Chondrocyte (in vitro differentiated cells): ENCODE data around the gene USH1G. TPM values are rescaled to one million over a fixed set of nuclear protein-coding genes. Genes with fewer than 3 reads are reported as not detected.
A peak's percentile ranks its signal among the peaks of the same experiment; 100 is the strongest.

ENCODE experiments used
- DNase-seq: peaks from one replicate; pipeline ENCODE4 v3.0.0; 2021; ENCODE audit warnings: mixed read lengths, low spot score
- H3K27ac Mint-ChIP-seq: one replicate; pipeline ENCODE4 v1.8.0; 2021; ENCODE audit warnings: mild to moderate bottlenecking, moderate library complexity, mixed read lengths; ENCODE audit not compliant: unreplicated experiment
- H3K27me3 Mint-ChIP-seq: 2 replicates; pipeline ENCODE4 v1.8.0; 2021; ENCODE audit warnings: low read depth, mixed read lengths
- H3K36me3 Mint-ChIP-seq: 2 replicates; pipeline ENCODE4 v1.8.0; 2021; ENCODE audit warnings: low read depth, mixed read lengths
- H3K4me1 Mint-ChIP-seq: 2 replicates; pipeline ENCODE4 v1.8.0; 2021; ENCODE audit warnings: low read depth, mild to moderate bottlenecking, mixed read lengths
- H3K4me3 Mint-ChIP-seq: one replicate; pipeline ENCODE4 v1.8.0; 2021; ENCODE audit warnings: mild to moderate bottlenecking, moderate library complexity, mixed read lengths; ENCODE audit not compliant: unreplicated experiment
- H3K9me3 Mint-ChIP-seq: 2 replicates; pipeline ENCODE4 v1.8.0; 2021; ENCODE audit warnings: low read depth, mixed read lengths
- total RNA-seq: library from RNA; stranded (reverse); gene quantifications from 3 replicates; pipeline ENCODE4 v1.2.1, GENCODE V29; 2021
- TF ChIP-seq, protein P1 (sequence below): fragments of 200-600 bp; sonication (generic); IDR thresholded peaks from 2 replicates; pipeline ENCODE4 v1.5.0; 2021; ENCODE audit warnings: antibody characterized with exemption, mild to moderate bottlenecking, moderate library complexity

The USH1G gene
- total RNA-seq, 1 donor from 2014 or later: not detected

DNA sequence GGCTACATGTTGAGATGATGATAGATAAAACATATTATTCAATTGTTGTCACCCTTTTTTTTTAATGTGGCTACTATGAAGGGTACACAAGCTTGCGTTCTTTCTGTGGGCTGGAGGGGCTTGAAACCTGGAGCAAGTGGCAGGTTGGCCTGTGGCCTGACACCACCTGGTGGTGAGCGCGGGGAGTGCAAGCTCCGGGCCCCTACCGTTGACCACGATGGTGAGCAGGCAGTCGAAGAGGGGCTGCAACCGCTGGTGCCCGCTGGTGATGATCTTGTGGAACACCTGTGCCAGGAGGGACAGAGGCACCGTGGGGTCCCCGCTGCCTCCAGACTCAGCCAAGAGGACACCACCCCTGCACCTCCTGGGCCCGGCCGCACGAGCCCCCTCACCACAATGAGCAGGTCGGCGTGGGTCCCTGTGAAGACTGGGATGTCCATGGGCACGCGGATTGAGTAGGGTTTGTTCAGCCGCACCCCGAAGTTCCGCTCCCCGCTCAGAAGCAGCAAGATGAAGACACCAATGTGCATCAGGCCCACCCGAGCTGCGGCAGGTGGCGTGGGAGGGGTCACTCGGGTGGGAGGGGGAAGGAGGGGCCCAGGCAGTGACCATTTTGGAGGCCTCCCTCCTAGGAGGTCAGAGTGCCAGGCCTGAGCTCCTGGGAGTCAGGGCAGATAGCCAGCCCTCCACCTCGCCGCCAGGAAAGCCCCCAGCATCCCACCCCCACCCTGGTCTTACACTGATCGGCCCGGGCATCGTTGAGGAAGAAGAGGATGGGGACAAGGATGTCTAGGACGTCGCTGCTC is 35.1 kb upstream of the USH1G start:
- H3K27me3 Mint-ChIP-seq: no peaks in the 10 kb centered on the region
- no peak overlapping the region for H3K4me3 Mint-ChIP-seq
- no peaks in the 10 kb centered on the region for H3K36me3 Mint-ChIP-seq
- TF ChIP-seq, protein P1, sequence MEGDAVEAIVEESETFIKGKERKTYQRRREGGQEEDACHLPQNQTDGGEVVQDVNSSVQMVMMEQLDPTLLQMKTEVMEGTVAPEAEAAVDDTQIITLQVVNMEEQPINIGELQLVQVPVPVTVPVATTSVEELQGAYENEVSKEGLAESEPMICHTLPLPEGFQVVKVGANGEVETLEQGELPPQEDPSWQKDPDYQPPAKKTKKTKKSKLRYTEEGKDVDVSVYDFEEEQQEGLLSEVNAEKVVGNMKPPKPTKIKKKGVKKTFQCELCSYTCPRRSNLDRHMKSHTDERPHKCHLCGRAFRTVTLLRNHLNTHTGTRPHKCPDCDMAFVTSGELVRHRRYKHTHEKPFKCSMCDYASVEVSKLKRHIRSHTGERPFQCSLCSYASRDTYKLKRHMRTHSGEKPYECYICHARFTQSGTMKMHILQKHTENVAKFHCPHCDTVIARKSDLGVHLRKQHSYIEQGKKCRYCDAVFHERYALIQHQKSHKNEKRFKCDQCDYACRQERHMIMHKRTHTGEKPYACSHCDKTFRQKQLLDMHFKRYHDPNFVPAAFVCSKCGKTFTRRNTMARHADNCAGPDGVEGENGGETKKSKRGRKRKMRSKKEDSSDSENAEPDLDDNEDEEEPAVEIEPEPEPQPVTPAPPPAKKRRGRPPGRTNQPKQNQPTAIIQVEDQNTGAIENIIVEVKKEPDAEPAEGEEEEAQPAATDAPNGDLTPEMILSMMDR: peak; percentile 90
- H3K4me1 Mint-ChIP-seq: no peaks in the 10 kb centered on the region
- no peaks in the 10 kb centered on the region for H3K9me3 Mint-ChIP-seq
- DNase-seq: no peak
- H3K27ac Mint-ChIP-seq: no peak overlapping the region

DNA sequence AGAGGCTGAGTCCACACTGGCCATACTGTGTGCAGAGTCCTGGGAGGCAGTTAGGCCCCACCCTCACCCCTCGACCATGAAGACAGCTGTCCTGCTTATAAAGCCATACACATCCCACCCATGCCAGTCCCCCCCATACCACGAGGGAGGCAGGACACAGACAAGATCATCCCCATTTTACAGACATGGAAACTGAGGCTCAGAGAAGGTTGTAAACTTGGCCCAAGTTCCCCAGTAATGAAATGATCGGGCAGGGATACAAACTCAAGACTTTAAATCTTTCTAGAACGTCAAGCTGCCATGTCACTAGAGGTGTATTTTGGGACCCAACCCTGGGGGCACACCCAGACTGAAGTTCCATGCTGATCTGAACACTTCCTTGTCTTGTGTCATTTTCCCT is 33.0 kb upstream of the USH1G start:
- Mint-ChIP-seq H3K4me3 (no peak overlapping the region), H3K9me3 (no peaks in the 10 kb centered on the region), H3K36me3 (no peaks in the 10 kb centered on the region), H3K27ac (no peak overlapping the region), H3K27me3 (peaks cover 2% of the 10 kb centered on the region), H3K4me1 (no peaks in the 10 kb centered on the region)
- TF ChIP-seq, protein P1: no peak
- DNase-seq: no peak

DNA sequence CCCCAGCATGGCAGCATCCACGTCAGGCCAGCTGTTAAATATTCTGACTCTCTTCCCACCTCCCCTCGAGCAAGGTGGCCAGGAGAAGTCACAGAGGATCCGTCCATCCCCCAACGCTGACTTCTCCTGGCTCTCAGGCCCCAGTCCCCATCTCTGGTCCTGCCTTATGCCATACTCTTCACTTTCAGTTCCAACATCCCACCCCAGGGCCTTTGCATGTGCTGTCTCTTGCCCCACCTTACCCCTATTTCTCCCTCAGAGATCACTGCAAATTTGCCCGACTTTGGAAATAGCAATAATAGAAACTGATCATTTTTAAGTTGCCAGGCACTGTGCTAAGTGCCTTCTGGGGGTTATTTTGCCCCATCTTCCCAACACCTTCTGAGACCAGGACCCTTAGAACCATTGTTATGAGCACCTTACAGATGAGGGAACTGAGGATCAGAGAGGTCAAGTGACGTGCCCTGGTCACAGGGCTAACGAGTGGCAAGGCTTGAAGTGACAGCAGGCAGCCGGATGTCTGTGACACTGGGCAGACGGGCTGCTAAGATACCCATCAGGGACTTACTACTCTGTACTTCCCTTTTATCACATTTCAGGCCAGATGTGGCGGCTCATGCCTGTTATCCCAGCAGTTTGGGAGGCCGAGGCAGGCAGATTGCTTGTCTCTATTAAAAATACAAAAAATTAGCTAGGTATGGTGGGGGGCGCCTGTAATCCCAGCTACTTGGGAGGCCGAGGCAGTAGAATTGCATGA is 31.8 kb upstream of the USH1G start:
- H3K36me3 Mint-ChIP-seq: no peaks in the 10 kb centered on the region
- H3K4me3 Mint-ChIP-seq: no peak overlapping the region
- no peak overlapping the region for H3K27ac Mint-ChIP-seq
- no peak for DNase-seq
- TF ChIP-seq, protein P1: no peak
- H3K4me1 Mint-ChIP-seq: no peaks in the 10 kb centered on the region
- H3K27me3 Mint-ChIP-seq: peaks cover 5% of the 10 kb centered on the region
- H3K9me3 Mint-ChIP-seq: no peaks in the 10 kb centered on the region

DNA sequence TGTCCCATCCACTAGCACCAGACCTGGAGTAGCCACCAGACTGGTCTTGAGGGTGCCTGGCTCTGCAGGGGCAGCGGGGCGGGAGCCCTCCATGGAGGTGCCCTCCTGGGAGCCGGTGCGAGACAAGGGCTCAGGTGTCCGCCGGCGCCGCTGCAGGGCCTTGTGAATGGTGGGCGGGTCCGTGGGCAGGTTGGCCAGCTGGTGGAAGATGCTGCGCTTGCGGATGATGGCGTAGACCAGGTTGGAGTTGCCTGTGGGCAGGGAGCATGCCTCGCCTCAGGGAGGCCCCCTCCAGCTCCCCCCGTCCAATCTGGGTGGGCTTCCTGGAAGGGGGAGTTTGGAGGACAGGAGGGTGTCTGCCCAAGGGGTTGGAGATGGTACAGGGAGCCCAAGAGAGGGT is 31.1 kb upstream of the USH1G start:
- TF ChIP-seq, protein P1: no peak
- H3K9me3 Mint-ChIP-seq: no peaks in the 10 kb centered on the region
- H3K27ac Mint-ChIP-seq: no peak overlapping the region
- H3K36me3 Mint-ChIP-seq: no peaks in the 10 kb centered on the region
- peaks cover 5% of the 10 kb centered on the region for H3K27me3 Mint-ChIP-seq
- DNase-seq: no peak
- no peak overlapping the region for H3K4me3 Mint-ChIP-seq
- H3K4me1 Mint-ChIP-seq: no peaks in the 10 kb centered on the region

DNA sequence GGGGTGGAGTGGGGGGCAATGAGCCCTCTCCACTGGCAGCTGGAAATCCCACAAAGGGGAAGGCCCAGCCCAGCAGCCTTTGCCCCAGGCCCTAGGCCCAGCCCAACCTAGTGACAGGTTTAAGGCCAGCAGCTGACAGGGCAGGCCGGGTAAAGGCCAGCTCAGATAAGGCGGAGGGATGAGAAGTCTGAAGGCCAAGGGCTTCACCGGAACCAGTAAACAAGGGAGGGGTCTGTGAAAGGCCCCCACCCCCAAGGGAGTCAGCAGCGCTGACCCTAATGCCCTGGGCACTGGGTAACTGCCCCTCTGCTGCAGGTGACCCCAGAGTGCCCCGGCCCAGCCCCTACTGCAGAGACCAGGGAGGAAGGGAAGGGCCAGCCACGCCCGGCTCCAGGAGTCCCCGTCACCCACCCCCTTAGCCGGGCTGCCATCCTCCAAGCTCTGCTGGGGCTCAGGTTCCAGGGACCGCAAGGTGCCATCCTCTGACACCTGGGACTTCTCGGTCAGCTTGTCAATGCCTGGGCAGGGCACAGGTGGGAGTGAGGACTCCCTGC is 30.2 kb upstream of the USH1G start:
- H3K27ac Mint-ChIP-seq: no peak overlapping the region
- no peak for DNase-seq
- no peaks in the 10 kb centered on the region for H3K9me3 Mint-ChIP-seq
- TF ChIP-seq, protein P1: no peak
- peaks cover 8% of the 10 kb centered on the region for H3K27me3 Mint-ChIP-seq
- H3K36me3 Mint-ChIP-seq: no peaks in the 10 kb centered on the region
- no peaks in the 10 kb centered on the region for H3K4me1 Mint-ChIP-seq
- no peak overlapping the region for H3K4me3 Mint-ChIP-seq
